Dendritic cell treated with granulocyte-macrophage colony-stimulating factor and Interleukin-4, amounts not matched to agents 40 ng/mL and 50 ng/mL, for 4 days (primary cell): ENCODE measurements around the gene MOCS1.
"Not testable (repeated sequence)": the region's sequence is repeated elsewhere in the genome, so short reads cannot be mapped to it uniquely, and the experiment has no call there.

ENCODE experiments used
- H3K27ac Mint-ChIP-seq: one replicate; pipeline ENCODE4 v1.8.0; 2022; ENCODE audit warnings: mild to moderate bottlenecking, mixed read lengths
- H3K27me3 Mint-ChIP-seq: one replicate; pipeline ENCODE4 v1.8.0; 2022; ENCODE audit warnings: mild to moderate bottlenecking, mixed read lengths
- H3K36me3 Mint-ChIP-seq: one replicate; pipeline ENCODE4 v1.8.0; 2022; ENCODE audit warnings: low read depth, mixed read lengths
- H3K4me1 Mint-ChIP-seq: one replicate; pipeline ENCODE4 v1.8.0; 2022; ENCODE audit warnings: low read depth, mixed read lengths
- H3K4me3 Mint-ChIP-seq: one replicate; pipeline ENCODE4 v1.8.0; 2022; ENCODE audit warnings: mild to moderate bottlenecking, moderate library complexity, mixed read lengths
- H3K9me3 Mint-ChIP-seq: one replicate; pipeline ENCODE4 v1.8.0; 2022; ENCODE audit warnings: mixed read lengths
- intact Hi-C: fragments of 100-400 bp; cut with micrococcal nuclease; formaldehyde crosslinking; loops from one replicate; pipeline ENCODE4 v1.15.0; 2022

The MOCS1 gene

GRCh38 chr6:39934131-39934757 is at the start of gene MOCS1:
Gene MOCS1 (minus strand): TSS chr6:39934462. CDS start chr6:39934417, 45 bp downstream.
- Mint-ChIP-seq H3K27ac (no peak within 1 kb of the TSS), H3K27me3 (peaks cover 41% of the 10 kb centered on the region)
- intact Hi-C loops: no loop called here

GRCh38 chr6:39984051-39984450 is 49.8 kb upstream of the MOCS1 start:
- intact Hi-C loops: loop anchor here (5.0 kb wide), 1 partner anchor 323 kb away; no protein-coding TSS in a partner anchor
- no peak overlapping the region for H3K27ac Mint-ChIP-seq
- H3K27me3 Mint-ChIP-seq: peaks cover 1% of the 10 kb centered on the region
- H3K4me3 Mint-ChIP-seq: no peak overlapping the region
- H3K9me3 Mint-ChIP-seq: no peaks in the 10 kb centered on the region
- no peaks in the 10 kb centered on the region for H3K4me1 Mint-ChIP-seq
- H3K36me3 Mint-ChIP-seq: no peaks in the 10 kb centered on the region

More at GRCh38 chr6:39934131-39934757, at the start of gene MOCS1:
- peak within 1 kb of the TSS; percentile 55 for H3K4me3 Mint-ChIP-seq
- H3K9me3 Mint-ChIP-seq: no peaks in the 10 kb centered on the region
- peaks cover 5% of the 10 kb centered on the region for H3K4me1 Mint-ChIP-seq
- no peaks in the 10 kb centered on the region for H3K36me3 Mint-ChIP-seq

- intact Hi-C loops: loop anchor here (5.0 kb wide), 1 partner anchor 324 kb away; no protein-coding TSS in a partner anchor
- no peaks in the 10 kb centered on the region for H3K36me3 Mint-ChIP-seq
- H3K27ac Mint-ChIP-seq: no peak overlapping the region
- H3K27me3 Mint-ChIP-seq: peaks cover 1% of the 10 kb centered on the region
- H3K9me3 Mint-ChIP-seq: no peaks in the 10 kb centered on the region
- no peak overlapping the region for H3K4me3 Mint-ChIP-seq
- no peaks in the 10 kb centered on the region for H3K4me1 Mint-ChIP-seq
Observed at GRCh38 chr6:39983193-39983592, 48.9 kb upstream of the MOCS1 start.

GRCh38 chr6:39982720-39983119 is 48.5 kb upstream of the MOCS1 start:
- no peaks in the 10 kb centered on the region for H3K9me3 Mint-ChIP-seq
- no peak overlapping the region for H3K4me3 Mint-ChIP-seq
- H3K27ac Mint-ChIP-seq: no peak overlapping the region
- no peaks in the 10 kb centered on the region for H3K36me3 Mint-ChIP-seq
- H3K4me1 Mint-ChIP-seq: no peaks in the 10 kb centered on the region
- peaks cover 1% of the 10 kb centered on the region for H3K27me3 Mint-ChIP-seq
- intact Hi-C loops: loop anchor here (5.0 kb wide), 1 partner anchor 325 kb away; no protein-coding TSS in a partner anchor

GRCh38 chr6:39980839-39981580 is 46.7 kb upstream of the MOCS1 start:
- H3K9me3 Mint-ChIP-seq: no peaks in the 10 kb centered on the region
- H3K27me3 Mint-ChIP-seq: peaks cover 1% of the 10 kb centered on the region
- no peak overlapping the region for H3K4me3 Mint-ChIP-seq
- intact Hi-C loops: loop anchor here (5.0 kb wide), 1 partner anchor 326 kb away; no protein-coding TSS in a partner anchor
- no peak overlapping the region for H3K27ac Mint-ChIP-seq
- no peaks in the 10 kb centered on the region for H3K36me3 Mint-ChIP-seq
- H3K4me1 Mint-ChIP-seq: no peaks in the 10 kb centered on the region

GRCh38 chr6:39979461-39980328 is 45.4 kb upstream of the MOCS1 start:
- Mint-ChIP-seq H3K27ac (no peak overlapping the region), H3K9me3 (no peaks in the 10 kb centered on the region), H3K36me3 (no peaks in the 10 kb centered on the region), H3K4me1 (no peaks in the 10 kb centered on the region), H3K4me3 (no peak overlapping the region), H3K27me3 (peaks cover 1% of the 10 kb centered on the region)
- intact Hi-C loops: loop anchor here (5.0 kb wide), 1 partner anchor 328 kb away; no protein-coding TSS in a partner anchor

GRCh38 chr6:39978240-39978639 is 44.0 kb upstream of the MOCS1 start:
- Mint-ChIP-seq H3K4me1 (no peaks in the 10 kb centered on the region), H3K9me3 (no peaks in the 10 kb centered on the region), H3K27ac (no peak overlapping the region), H3K36me3 (no peaks in the 10 kb centered on the region), H3K27me3 (peaks cover 1% of the 10 kb centered on the region), H3K4me3 (no peak overlapping the region)
- intact Hi-C loops: no loop called here

- Mint-ChIP-seq H3K27me3 (peaks cover 2% of the 10 kb centered on the region), H3K36me3 (no peaks in the 10 kb centered on the region), H3K4me1 (no peaks in the 10 kb centered on the region), H3K27ac (no peak overlapping the region), H3K4me3 (no peak overlapping the region), H3K9me3 (no peaks in the 10 kb centered on the region)
- intact Hi-C loops: no loop called here
Observed at GRCh38 chr6:39973661-39974060, 39.4 kb upstream of the MOCS1 start.

- H3K4me3 Mint-ChIP-seq, intact Hi-C loops, H3K9me3 Mint-ChIP-seq, H3K27me3 Mint-ChIP-seq, H3K36me3 Mint-ChIP-seq, H3K4me1 Mint-ChIP-seq, H3K27ac Mint-ChIP-seq: not testable (repeated sequence)
Observed at GRCh38 chr6:39972717-39973116, 38.5 kb upstream of the MOCS1 start.

- intact Hi-C loops, H3K4me3 Mint-ChIP-seq, H3K27ac Mint-ChIP-seq, H3K36me3 Mint-ChIP-seq, H3K9me3 Mint-ChIP-seq, H3K27me3 Mint-ChIP-seq, H3K4me1 Mint-ChIP-seq: not testable (repeated sequence)
Observed at GRCh38 chr6:39971131-39971530, 36.9 kb upstream of the MOCS1 start.

GRCh38 chr6:39965751-39966150 is 31.5 kb upstream of the MOCS1 start:
- no peaks in the 10 kb centered on the region for H3K4me1 Mint-ChIP-seq
- no peak overlapping the region for H3K4me3 Mint-ChIP-seq
- no peaks in the 10 kb centered on the region for H3K36me3 Mint-ChIP-seq
- H3K27ac Mint-ChIP-seq: no peak overlapping the region
- intact Hi-C loops: no loop called here
- peaks cover 9% of the 10 kb centered on the region for H3K27me3 Mint-ChIP-seq
- no peaks in the 10 kb centered on the region for H3K9me3 Mint-ChIP-seq

- Mint-ChIP-seq H3K36me3 (no peaks in the 10 kb centered on the region), H3K9me3 (no peaks in the 10 kb centered on the region), H3K4me3 (no peak overlapping the region), H3K27ac (no peak overlapping the region), H3K27me3 (peaks cover 9% of the 10 kb centered on the region), H3K4me1 (no peaks in the 10 kb centered on the region)
- intact Hi-C loops: no loop called here
Observed at GRCh38 chr6:39964530-39964929, 30.3 kb upstream of the MOCS1 start.

GRCh38 chr6:39964094-39964493 is 29.8 kb upstream of the MOCS1 start:
- H3K36me3 Mint-ChIP-seq: no peaks in the 10 kb centered on the region
- H3K27me3 Mint-ChIP-seq: peaks cover 9% of the 10 kb centered on the region
- H3K9me3 Mint-ChIP-seq: no peaks in the 10 kb centered on the region

GRCh38 chr6:39962831-39963230 is 28.6 kb upstream of the MOCS1 start:
- H3K36me3 Mint-ChIP-seq: no peaks in the 10 kb centered on the region
- intact Hi-C loops: no loop called here
- no peak overlapping the region for H3K4me3 Mint-ChIP-seq
- H3K27ac Mint-ChIP-seq: no peak overlapping the region
- no peaks in the 10 kb centered on the region for H3K4me1 Mint-ChIP-seq
- H3K27me3 Mint-ChIP-seq: peaks cover 7% of the 10 kb centered on the region
- no peaks in the 10 kb centered on the region for H3K9me3 Mint-ChIP-seq

More at GRCh38 chr6:39964094-39964493, 29.8 kb upstream of the MOCS1 start:
- Mint-ChIP-seq H3K27ac (no peak overlapping the region), H3K4me3 (no peak overlapping the region), H3K4me1 (no peaks in the 10 kb centered on the region)
- intact Hi-C loops: no loop called here
